Measurements from ENCODE around the gene PACRG. TPM values are rescaled to one million over a fixed set of nuclear protein-coding genes. Genes with fewer than 3 reads are reported as not detected.

PACRG gene
- total and polyA plus RNA-seq, 2 donors: 2.2 to 5.6 TPM

- no peak overlapping the region for H3K4me3 ChIP-seq (ENCODE audit: low read depth, low read length)
- no peaks in the 10 kb centered on the region for H3K4me1 ChIP-seq (ENCODE audit: insufficient read depth)
- H3K36me3 ChIP-seq (ENCODE audit: insufficient read depth): no peaks in the 10 kb centered on the region
- H3K27ac ChIP-seq (ENCODE audit: low read depth): no peak overlapping the region
- no peak for DNase-seq (ENCODE audit: extremely low spot score)
- WGBS: 90% methylated on average over 1 of the region's 1 CpG
Measured at GRCh38 chr6:162770955-162771354, 43.2 kb downstream of the PACRG start.

- DNase-seq (ENCODE audit: extremely low spot score): no peak
- Histone ChIP-seq H3K4me1 (ENCODE audit: insufficient read depth) (no peaks in the 10 kb centered on the region), H3K4me3 (ENCODE audit: low read depth, low read length) (no peak overlapping the region), H3K36me3 (ENCODE audit: insufficient read depth) (no peaks in the 10 kb centered on the region), H3K27ac (ENCODE audit: low read depth) (no peak overlapping the region)
Measured at GRCh38 chr6:162772466-162772865, 44.7 kb downstream of the PACRG start.

- no peaks in the 10 kb centered on the region for H3K36me3 ChIP-seq (ENCODE audit: insufficient read depth)
- H3K4me3 ChIP-seq (ENCODE audit: low read depth, low read length): no peak overlapping the region
- H3K27ac ChIP-seq (ENCODE audit: low read depth): no peak overlapping the region
- WGBS: 72% methylated on average over 3 of the region's 3 CpGs
- H3K4me1 ChIP-seq (ENCODE audit: insufficient read depth): no peaks in the 10 kb centered on the region
- no peak for DNase-seq (ENCODE audit: extremely low spot score)
Measured at GRCh38 chr6:162773996-162774395, 46.2 kb downstream of the PACRG start.

- no peaks in the 10 kb centered on the region for H3K36me3 ChIP-seq (ENCODE audit: insufficient read depth)
- 75% methylated on average over 7 of the region's 7 CpGs for WGBS
- H3K27ac ChIP-seq (ENCODE audit: low read depth): no peak overlapping the region
- H3K4me3 ChIP-seq (ENCODE audit: low read depth, low read length): no peak overlapping the region
- no peaks in the 10 kb centered on the region for H3K4me1 ChIP-seq (ENCODE audit: insufficient read depth)
- no peak for DNase-seq (ENCODE audit: extremely low spot score)
Measured at GRCh38 chr6:162777091-162777490, 49.3 kb downstream of the PACRG start.

- no peak overlapping the region for H3K27ac ChIP-seq (ENCODE audit: low read depth)
- H3K36me3 ChIP-seq (ENCODE audit: insufficient read depth): no peaks in the 10 kb centered on the region
- no peak overlapping the region for H3K4me3 ChIP-seq (ENCODE audit: low read depth, low read length)
- H3K4me1 ChIP-seq (ENCODE audit: insufficient read depth): no peaks in the 10 kb centered on the region
- DNase-seq (ENCODE audit: extremely low spot score): no peak
- WGBS: 97% methylated on average over 8 of the region's 8 CpGs
Measured at GRCh38 chr6:162778603-162779002, 50.8 kb downstream of the PACRG start.

GRCh38 chr6:162785632-162786242, 58.0 kb downstream of the PACRG start:
- no peaks in the 10 kb centered on the region for H3K36me3 ChIP-seq (ENCODE audit: insufficient read depth)
- no peak overlapping the region for H3K27ac ChIP-seq (ENCODE audit: low read depth)
- 92% methylated on average over 8 of the region's 8 CpGs for WGBS
- DNase-seq (ENCODE audit: extremely low spot score): no peak
- no peaks in the 10 kb centered on the region for H3K4me1 ChIP-seq (ENCODE audit: insufficient read depth)
- no peak overlapping the region for H3K4me3 ChIP-seq (ENCODE audit: low read depth, low read length)

- no peak for DNase-seq (ENCODE audit: extremely low spot score)
- no peaks in the 10 kb centered on the region for H3K4me1 ChIP-seq (ENCODE audit: insufficient read depth)
- 81% methylated on average over 4 of the region's 4 CpGs for WGBS
- no peak overlapping the region for H3K27ac ChIP-seq (ENCODE audit: low read depth)
- H3K4me3 ChIP-seq (ENCODE audit: low read depth, low read length): no peak overlapping the region
- H3K36me3 ChIP-seq (ENCODE audit: insufficient read depth): no peaks in the 10 kb centered on the region
Measured at GRCh38 chr6:162798546-162799266, 70.9 kb downstream of the PACRG start.

- no peak overlapping the region for H3K4me3 ChIP-seq (ENCODE audit: low read depth, low read length)
- no peak for DNase-seq (ENCODE audit: extremely low spot score)
- H3K36me3 ChIP-seq (ENCODE audit: insufficient read depth): no peaks in the 10 kb centered on the region
- no peaks in the 10 kb centered on the region for H3K4me1 ChIP-seq (ENCODE audit: insufficient read depth)
- no peak overlapping the region for H3K27ac ChIP-seq (ENCODE audit: low read depth)
- 86% methylated on average over 10 of the region's 10 CpGs for WGBS
Measured at GRCh38 chr6:162814426-162814973, 86.7 kb downstream of the PACRG start.

- no peak for DNase-seq (ENCODE audit: extremely low spot score)
- 84% methylated on average over 6 of the region's 6 CpGs for WGBS
- H3K36me3 ChIP-seq (ENCODE audit: insufficient read depth): no peaks in the 10 kb centered on the region
- H3K4me3 ChIP-seq (ENCODE audit: low read depth, low read length): no peak overlapping the region
- no peak overlapping the region for H3K27ac ChIP-seq (ENCODE audit: low read depth)
- no peaks in the 10 kb centered on the region for H3K4me1 ChIP-seq (ENCODE audit: insufficient read depth)
Measured at GRCh38 chr6:162817196-162817595, 89.4 kb downstream of the PACRG start.

GRCh38 chr6:162819284-162819683, 91.5 kb downstream of the PACRG start:
- no peaks in the 10 kb centered on the region for H3K36me3 ChIP-seq (ENCODE audit: insufficient read depth)
- no peak overlapping the region for H3K27ac ChIP-seq (ENCODE audit: low read depth)
- DNase-seq (ENCODE audit: extremely low spot score): no peak
- 87% methylated on average over 2 of the region's 2 CpGs for WGBS
- no peaks in the 10 kb centered on the region for H3K4me1 ChIP-seq (ENCODE audit: insufficient read depth)
- H3K4me3 ChIP-seq (ENCODE audit: low read depth, low read length): no peak overlapping the region

- DNase-seq (ENCODE audit: extremely low spot score): no peak
- Histone ChIP-seq H3K27ac (ENCODE audit: low read depth) (no peak overlapping the region), H3K36me3 (ENCODE audit: insufficient read depth) (no peaks in the 10 kb centered on the region), H3K4me1 (ENCODE audit: insufficient read depth) (no peaks in the 10 kb centered on the region), H3K4me3 (ENCODE audit: low read depth, low read length) (no peak overlapping the region)
- WGBS: 29% methylated on average over 3 of the region's 3 CpGs
Measured at GRCh38 chr6:162821102-162821501, 93.3 kb downstream of the PACRG start.

- 70% methylated on average over 6 of the region's 6 CpGs for WGBS
- DNase-seq (ENCODE audit: extremely low spot score): no peak
- Histone ChIP-seq H3K36me3 (ENCODE audit: insufficient read depth) (no peaks in the 10 kb centered on the region), H3K27ac (ENCODE audit: low read depth) (no peak overlapping the region), H3K4me3 (ENCODE audit: low read depth, low read length) (no peak overlapping the region), H3K4me1 (ENCODE audit: insufficient read depth) (no peaks in the 10 kb centered on the region)
Measured at GRCh38 chr6:162825597-162825996, 97.8 kb downstream of the PACRG start.

GRCh38 chr6:162829013-162829742, 101.4 kb downstream of the PACRG start:
- no peak for DNase-seq (ENCODE audit: extremely low spot score)
- H3K4me1 ChIP-seq (ENCODE audit: insufficient read depth): no peaks in the 10 kb centered on the region
- WGBS: 75% methylated on average over 8 of the region's 8 CpGs
- no peak overlapping the region for H3K27ac ChIP-seq (ENCODE audit: low read depth)
- H3K4me3 ChIP-seq (ENCODE audit: low read depth, low read length): no peak overlapping the region
- no peaks in the 10 kb centered on the region for H3K36me3 ChIP-seq (ENCODE audit: insufficient read depth)

GRCh38 chr6:162833776-162834175, 106.0 kb downstream of the PACRG start:
- Histone ChIP-seq H3K27ac (ENCODE audit: low read depth) (no peak overlapping the region), H3K4me3 (ENCODE audit: low read depth, low read length) (no peak overlapping the region), H3K4me1 (ENCODE audit: insufficient read depth) (no peaks in the 10 kb centered on the region), H3K36me3 (ENCODE audit: insufficient read depth) (no peaks in the 10 kb centered on the region)
- DNase-seq (ENCODE audit: extremely low spot score): no peak
- 81% methylated on average over 4 of the region's 4 CpGs for WGBS

All from urinary bladder (tissue), 4 donors.